Caco-2 (cell line): ENCODE measurements around the gene GRIN2A. TPM values are rescaled to one million over a fixed set of nuclear protein-coding genes. Genes with fewer than 3 reads are reported as not detected.

ENCODE experiments used
- BruUV-seq: library from RNA; stranded (reverse); fragments of 400-500 nt; replicated peaks from 2 replicates; lab custom pipeline; 2021; lab: Mats Ljungman, UMichigan
- CTCF ChIA-PET: fragments of 300-600 bp; sonication (Branson Sonifier 250); formaldehyde crosslinking; loops from one replicate; lab custom pipeline; 2022; ENCODE audit warnings: antibody characterized with exemption; lab: Charles Lee
- POLR2A ChIA-PET: fragments of 300-600 bp; sonication (Branson Sonifier 250); formaldehyde crosslinking; loops from one replicate; lab custom pipeline; 2022; ENCODE audit warnings: antibody characterized with exemption; lab: Charles Lee
- DNase-seq, 2 experiments: peaks; one replicate each; pipeline versions ENCODE4 v3.0.0 to v3.0.0-alpha.2; 2020 to 2022
- H3K27me3 ChIP-seq: replicated peaks from 2 replicates; pipeline ENCODE4 v1.6.0; 2011; ENCODE audit warnings: low read length; ENCODE audit not compliant: control insufficient read depth, insufficient read depth
- H3K36me3 ChIP-seq: 2 replicates; pipeline ENCODE4 v1.5.1; 2011; ENCODE audit warnings: low read length; ENCODE audit not compliant: control insufficient read depth, insufficient read depth
- H3K4me1 ChIP-seq: fragments of 250-450 bp; sonication (Bioruptor Pico); 2 replicates; pipeline ENCODE4 v1.5.1; 2020; ENCODE audit warnings: mild to moderate bottlenecking
- H3K4me3 ChIP-seq: 2 replicates; pipeline ENCODE4 v1.5.1; 2011; ENCODE audit warnings: low read depth, mild to moderate bottlenecking, control low read depth, low read length
- H3K9me3 ChIP-seq: fragments of 250-450 bp; sonication (Bioruptor Pico); 2 replicates; pipeline ENCODE4 v1.5.1; 2020; ENCODE audit warnings: mild to moderate bottlenecking, moderate library complexity
- H3K27ac Mint-ChIP-seq: one replicate; pipeline ENCODE4 v1.8.0; 2022; ENCODE audit warnings: mixed read lengths; ENCODE audit not compliant: unreplicated experiment
- H3K27me3 Mint-ChIP-seq: one replicate; pipeline ENCODE4 v1.8.0; 2022; ENCODE audit warnings: mixed read lengths; ENCODE audit not compliant: insufficient read depth, unreplicated experiment
- H3K36me3 Mint-ChIP-seq: one replicate; pipeline ENCODE4 v1.8.0; 2022; ENCODE audit warnings: mild to moderate bottlenecking, mixed read lengths; ENCODE audit not compliant: insufficient read depth, unreplicated experiment
- H3K4me1 Mint-ChIP-seq: one replicate; pipeline ENCODE4 v1.8.0; 2022; ENCODE audit warnings: low read depth, mixed read lengths; ENCODE audit not compliant: unreplicated experiment
- H3K4me3 Mint-ChIP-seq: one replicate; pipeline ENCODE4 v1.8.0; 2022; ENCODE audit warnings: mild to moderate bottlenecking, moderate library complexity, mixed read lengths; ENCODE audit not compliant: unreplicated experiment
- H3K9me3 Mint-ChIP-seq: one replicate; pipeline ENCODE4 v1.8.0; 2022; ENCODE audit warnings: mixed read lengths; ENCODE audit not compliant: unreplicated experiment
- intact Hi-C: fragments of 100-400 bp; cut with micrococcal nuclease; formaldehyde crosslinking; loops from one replicate; pipeline ENCODE4 v1.10.0; 2022; ENCODE audit not compliant: unreplicated experiment
- total RNA-seq: library from RNA; stranded (reverse); gene quantifications from 2 replicates; pipeline ENCODE4 v1.2.3, GENCODE V29; 2022
- TF ChIP-seq, protein P1 (sequence below), 2 experiments: fragments of 200-600 bp in 1 of 2; IDR thresholded peaks; 1 replicate in 1 of 2; 2 replicates in 1 of 2; pipeline versions ENCODE4 v1.5.1 to v1.8.0; 2011 to 2022; ENCODE audit warnings: antibody characterized with exemption in 1 of 2, control low read depth in 1 of 2, inconsistent platforms in 1 of 2, low read depth in 1 of 2, low read length in 1 of 2, mild to moderate bottlenecking in 1 of 2, moderate library complexity in 1 of 2; ENCODE audit not compliant: insufficient read depth in 1 of 2, severe bottlenecking in 1 of 2, unreplicated experiment in 1 of 2

GRIN2A gene
- total RNA-seq, 1 experiment from 2014 or later = 0.54 TPM

DNA sequence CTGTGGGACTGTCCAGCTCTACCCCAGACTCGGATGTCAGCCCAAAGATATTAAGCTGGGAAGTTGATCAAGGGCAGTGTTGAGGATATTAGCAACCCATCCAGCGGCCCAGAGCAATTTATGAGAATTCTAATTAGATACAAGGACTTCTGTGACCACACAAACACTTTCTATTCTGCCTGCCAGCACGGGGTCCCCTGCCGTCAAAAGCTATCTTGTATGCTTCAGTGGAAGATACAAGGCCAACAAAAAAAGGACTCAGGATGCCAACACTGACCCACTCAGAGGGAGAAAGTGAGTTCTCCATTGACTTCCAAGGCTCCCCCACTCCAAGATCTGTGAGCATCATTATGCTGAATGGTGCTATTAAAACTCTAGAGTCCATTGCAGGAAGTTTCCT lies 390.7 kb downstream of the GRIN2A start:
- DNase-seq = no peak
- intact Hi-C loops = no loop called here
- no peaks in the 10 kb centered on the region for H3K36me3 ChIP-seq
- BruUV-seq = no TSS peak
- Mint-ChIP-seq H3K9me3 (no peaks in the 10 kb centered on the region), H3K36me3 (no peaks in the 10 kb centered on the region), H3K27me3 (peaks cover 11% of the 10 kb centered on the region), H3K4me3 (no peak overlapping the region), H3K27ac (no peak overlapping the region), H3K4me1 (no peaks in the 10 kb centered on the region)
- TF ChIP-seq, protein P1, sequence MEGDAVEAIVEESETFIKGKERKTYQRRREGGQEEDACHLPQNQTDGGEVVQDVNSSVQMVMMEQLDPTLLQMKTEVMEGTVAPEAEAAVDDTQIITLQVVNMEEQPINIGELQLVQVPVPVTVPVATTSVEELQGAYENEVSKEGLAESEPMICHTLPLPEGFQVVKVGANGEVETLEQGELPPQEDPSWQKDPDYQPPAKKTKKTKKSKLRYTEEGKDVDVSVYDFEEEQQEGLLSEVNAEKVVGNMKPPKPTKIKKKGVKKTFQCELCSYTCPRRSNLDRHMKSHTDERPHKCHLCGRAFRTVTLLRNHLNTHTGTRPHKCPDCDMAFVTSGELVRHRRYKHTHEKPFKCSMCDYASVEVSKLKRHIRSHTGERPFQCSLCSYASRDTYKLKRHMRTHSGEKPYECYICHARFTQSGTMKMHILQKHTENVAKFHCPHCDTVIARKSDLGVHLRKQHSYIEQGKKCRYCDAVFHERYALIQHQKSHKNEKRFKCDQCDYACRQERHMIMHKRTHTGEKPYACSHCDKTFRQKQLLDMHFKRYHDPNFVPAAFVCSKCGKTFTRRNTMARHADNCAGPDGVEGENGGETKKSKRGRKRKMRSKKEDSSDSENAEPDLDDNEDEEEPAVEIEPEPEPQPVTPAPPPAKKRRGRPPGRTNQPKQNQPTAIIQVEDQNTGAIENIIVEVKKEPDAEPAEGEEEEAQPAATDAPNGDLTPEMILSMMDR (IDR thresholded peaks at IDR 0.05; ENCODE audit: insufficient read depth in 1 of 2, low read depth in 1 of 2, low read length in 1 of 2, severe bottlenecking in 1 of 2, unreplicated experiment in 1 of 2) = no peak
- CTCF ChIA-PET = no interaction called here
- H3K4me1 ChIP-seq = no peaks in the 10 kb centered on the region
- H3K27me3 ChIP-seq = no peaks in the 10 kb centered on the region
- H3K4me3 ChIP-seq = no peak overlapping the region
- no peaks in the 10 kb centered on the region for H3K9me3 ChIP-seq
- POLR2A ChIA-PET = no interaction called here

DNA sequence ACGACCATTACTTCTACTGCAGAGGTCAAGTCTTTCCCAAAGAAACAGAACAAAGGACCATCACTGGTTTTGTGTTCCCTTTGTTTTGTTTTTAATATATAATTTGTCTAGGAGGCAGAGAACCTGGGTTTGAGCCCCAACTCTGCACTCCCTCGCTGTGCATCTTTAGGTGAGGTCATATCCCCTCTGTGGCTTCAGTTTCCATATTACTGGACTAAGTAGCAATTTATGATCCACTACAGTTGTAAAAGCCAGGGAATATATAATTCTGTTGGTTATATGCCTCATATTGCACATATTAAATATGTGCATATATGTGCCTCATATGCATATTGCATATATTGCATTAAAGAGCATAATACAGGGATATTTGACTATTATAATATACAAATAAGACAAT lies 392.0 kb downstream of the GRIN2A start:
- Histone ChIP-seq H3K4me3 (no peak overlapping the region), H3K4me1 (no peaks in the 10 kb centered on the region), H3K36me3 (no peaks in the 10 kb centered on the region), H3K27me3 (no peaks in the 10 kb centered on the region), H3K9me3 (no peaks in the 10 kb centered on the region)
- CTCF ChIA-PET = no interaction called here
- Mint-ChIP-seq H3K27ac (no peak overlapping the region), H3K9me3 (no peaks in the 10 kb centered on the region), H3K4me1 (no peaks in the 10 kb centered on the region), H3K4me3 (no peak overlapping the region), H3K27me3 (peaks cover 11% of the 10 kb centered on the region), H3K36me3 (no peaks in the 10 kb centered on the region)
- no TSS peak for BruUV-seq
- DNase-seq = no peak
- TF ChIP-seq, protein P1 (IDR thresholded peaks at IDR 0.05; ENCODE audit: insufficient read depth in 1 of 2, low read depth in 1 of 2, low read length in 1 of 2, severe bottlenecking in 1 of 2, unreplicated experiment in 1 of 2) = no peak
- POLR2A ChIA-PET = no interaction called here
- intact Hi-C loops = no loop called here

DNA sequence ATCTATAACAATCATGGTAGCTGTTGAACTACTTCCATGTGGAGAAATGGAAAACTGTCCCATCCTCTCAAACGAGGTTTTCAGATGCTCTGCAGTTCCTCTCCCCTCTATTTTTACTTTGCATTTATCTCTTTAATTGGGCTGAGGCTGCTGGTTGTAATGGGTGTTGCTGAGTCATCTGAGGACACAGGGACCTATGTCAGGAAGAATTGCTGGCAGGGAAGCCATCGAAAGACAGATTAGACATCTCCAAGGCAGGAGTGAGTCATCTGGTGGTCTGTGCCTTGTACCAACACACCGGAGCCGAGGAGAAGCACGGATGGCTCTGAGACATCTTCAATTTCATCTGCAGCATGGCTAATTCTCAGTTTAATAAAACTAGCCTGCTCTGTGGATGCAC lies 394.5 kb downstream of the GRIN2A start:
- BruUV-seq = no TSS peak
- intact Hi-C loops = no loop called here

More for the DNA sequence above, 394.5 kb downstream of the GRIN2A start:
- CTCF ChIA-PET = no interaction called here
- Histone ChIP-seq H3K36me3 (no peaks in the 10 kb centered on the region), H3K4me1 (no peaks in the 10 kb centered on the region), H3K27me3 (no peaks in the 10 kb centered on the region), H3K4me3 (no peak overlapping the region), H3K9me3 (no peaks in the 10 kb centered on the region)
- no peaks in the 10 kb centered on the region for H3K9me3 Mint-ChIP-seq
- H3K27me3 Mint-ChIP-seq = peaks cover 10% of the 10 kb centered on the region
- DNase-seq = no peak
- no peak overlapping the region for H3K4me3 Mint-ChIP-seq
- no peak overlapping the region for H3K27ac Mint-ChIP-seq
- POLR2A ChIA-PET = no interaction called here
- TF ChIP-seq, protein P1 (IDR thresholded peaks at IDR 0.05; ENCODE audit: insufficient read depth in 1 of 2, low read depth in 1 of 2, low read length in 1 of 2, severe bottlenecking in 1 of 2, unreplicated experiment in 1 of 2) = no peak
- H3K36me3 Mint-ChIP-seq = no peaks in the 10 kb centered on the region
- H3K4me1 Mint-ChIP-seq = no peaks in the 10 kb centered on the region
